Cardiac fibroblast (primary cell): ENCODE measurements around the gene LAMC1.
A peak's percentile ranks its signal among the peaks of the same experiment; 100 is the strongest.

Experiments
- DNase-seq, 2 donors: peaks; one replicate each; pipeline versions ENCODE4 v3.0.0 to v3.0.0-alpha.2; 2010; ENCODE audit warnings: low read depth in 2 of 2
- H3K4me3 ChIP-seq, 2 donors: replicated peaks in 1 of 2; 1 replicate in 1 of 2; 2 replicates in 1 of 2; pipeline ENCODE4 v1.5.1; 2011; ENCODE audit warnings: low read depth in 2 of 2, low read length in 2 of 2, mild to moderate bottlenecking in 2 of 2, moderate library complexity in 1 of 2
- TF ChIP-seq, protein P1 (sequence below): IDR thresholded peaks from one replicate; pipeline ENCODE4 v1.5.1; 2011; ENCODE audit warnings: low read depth, mild to moderate bottlenecking, low read length, inconsistent platforms

Gene LAMC1

GRCh38 chr1:183126528-183126927 is 103.3 kb downstream of the LAMC1 start:
- TF ChIP-seq, protein P1, sequence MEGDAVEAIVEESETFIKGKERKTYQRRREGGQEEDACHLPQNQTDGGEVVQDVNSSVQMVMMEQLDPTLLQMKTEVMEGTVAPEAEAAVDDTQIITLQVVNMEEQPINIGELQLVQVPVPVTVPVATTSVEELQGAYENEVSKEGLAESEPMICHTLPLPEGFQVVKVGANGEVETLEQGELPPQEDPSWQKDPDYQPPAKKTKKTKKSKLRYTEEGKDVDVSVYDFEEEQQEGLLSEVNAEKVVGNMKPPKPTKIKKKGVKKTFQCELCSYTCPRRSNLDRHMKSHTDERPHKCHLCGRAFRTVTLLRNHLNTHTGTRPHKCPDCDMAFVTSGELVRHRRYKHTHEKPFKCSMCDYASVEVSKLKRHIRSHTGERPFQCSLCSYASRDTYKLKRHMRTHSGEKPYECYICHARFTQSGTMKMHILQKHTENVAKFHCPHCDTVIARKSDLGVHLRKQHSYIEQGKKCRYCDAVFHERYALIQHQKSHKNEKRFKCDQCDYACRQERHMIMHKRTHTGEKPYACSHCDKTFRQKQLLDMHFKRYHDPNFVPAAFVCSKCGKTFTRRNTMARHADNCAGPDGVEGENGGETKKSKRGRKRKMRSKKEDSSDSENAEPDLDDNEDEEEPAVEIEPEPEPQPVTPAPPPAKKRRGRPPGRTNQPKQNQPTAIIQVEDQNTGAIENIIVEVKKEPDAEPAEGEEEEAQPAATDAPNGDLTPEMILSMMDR: no peak
- peak in 1 of 2 donors; percentile 72 for DNase-seq
- no peak overlapping the region for H3K4me3 ChIP-seq

DNA sequence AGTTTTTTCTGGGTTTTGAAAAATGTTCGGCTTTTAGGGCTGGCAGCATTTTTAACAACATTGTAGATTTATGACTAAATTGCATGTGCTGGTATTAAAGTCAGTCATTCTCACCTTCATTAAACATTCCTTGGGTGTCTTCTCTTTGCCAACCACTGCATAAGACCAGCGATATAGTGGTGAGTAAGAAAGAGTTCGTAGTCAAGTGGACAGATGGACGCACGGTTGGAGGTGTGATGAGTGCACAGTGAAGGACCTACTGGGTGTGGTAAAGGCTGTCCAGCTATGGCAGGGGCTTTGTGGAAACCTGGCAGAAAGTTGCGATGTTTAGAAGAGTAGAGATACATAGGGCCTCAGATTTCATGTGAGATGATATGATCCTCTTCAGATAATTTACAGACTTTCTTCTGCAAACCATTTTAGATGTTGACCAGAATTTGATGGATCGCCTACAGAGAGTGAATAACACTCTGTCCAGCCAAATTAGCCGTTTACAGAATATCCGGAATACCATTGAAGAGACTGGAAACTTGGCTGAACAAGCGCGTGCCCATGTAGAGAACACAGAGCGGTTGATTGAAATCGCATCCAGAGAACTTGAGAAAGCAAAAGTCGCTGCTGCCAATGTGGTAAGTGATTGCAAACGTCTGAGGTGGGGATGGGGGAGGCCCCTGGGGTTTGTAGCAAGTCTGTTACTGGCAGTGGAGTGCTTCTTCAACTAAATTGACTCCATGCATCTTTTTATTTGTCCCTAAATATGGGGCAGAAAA is 106.9 kb downstream of the LAMC1 start:
- TF ChIP-seq, protein P1: no peak
- DNase-seq: no peak
- H3K4me3 ChIP-seq: no peak overlapping the region

DNA sequence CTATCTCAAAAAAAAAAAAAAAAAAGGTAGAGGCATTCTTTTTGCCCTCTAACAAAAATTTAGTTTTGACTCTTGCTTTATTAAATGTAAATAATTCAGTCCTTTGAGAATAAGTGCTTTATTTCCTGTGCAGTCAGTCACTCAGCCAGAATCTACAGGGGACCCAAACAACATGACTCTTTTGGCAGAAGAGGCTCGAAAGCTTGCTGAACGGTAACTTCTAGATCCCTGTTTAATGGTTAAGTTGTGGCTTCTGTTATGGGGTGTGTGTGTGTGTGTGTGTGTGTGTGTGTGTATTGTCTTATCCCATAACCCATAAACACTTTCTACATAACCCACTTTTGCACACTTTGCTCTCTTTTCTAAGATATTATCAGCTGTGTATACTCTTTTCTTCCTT is 107.9 kb downstream of the LAMC1 start:
- DNase-seq: no peak
- TF ChIP-seq, protein P1: no peak
- no peak overlapping the region for H3K4me3 ChIP-seq

DNA sequence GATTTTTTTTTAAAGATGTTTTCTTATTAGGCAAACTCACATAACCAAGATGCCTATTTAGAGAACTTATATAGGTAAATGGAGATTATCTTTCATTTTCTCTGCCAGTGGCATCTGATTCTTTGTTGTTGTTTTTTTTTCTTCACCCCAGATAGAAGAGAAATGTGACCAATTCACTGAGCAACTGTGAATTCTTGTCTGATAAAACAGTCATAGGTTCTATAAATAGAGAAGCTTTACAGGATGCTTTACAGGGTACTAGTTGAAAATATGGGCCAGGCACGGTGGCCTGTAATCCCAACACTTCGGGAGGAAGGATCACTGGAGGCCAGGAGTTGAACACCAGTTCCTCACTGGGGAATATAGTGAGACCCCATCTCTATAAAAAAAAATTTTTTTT is 112.1 kb downstream of the LAMC1 start:
- TF ChIP-seq, protein P1: no peak
- H3K4me3 ChIP-seq: no peak overlapping the region
- no peak for DNase-seq

DNA sequence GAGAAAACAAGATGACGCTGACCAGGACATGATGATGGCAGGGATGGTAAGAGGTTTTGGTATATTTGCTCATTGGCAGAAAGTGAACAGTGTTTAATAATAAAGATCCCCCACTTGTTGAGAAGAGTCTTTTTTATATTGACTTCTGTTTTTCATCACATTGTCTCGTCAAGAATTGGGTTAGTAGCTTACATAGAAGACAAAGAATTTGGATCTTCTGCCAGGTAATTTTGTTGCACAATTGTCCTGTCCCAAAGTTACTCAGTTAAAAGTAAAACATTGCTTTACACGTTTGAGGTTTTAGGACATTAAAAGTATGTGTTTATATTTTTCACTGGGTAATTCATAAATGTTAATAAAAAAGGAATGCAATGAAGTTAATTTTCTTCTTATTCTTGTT is 114.6 kb downstream of the LAMC1 start:
- H3K4me3 ChIP-seq: no peak overlapping the region
- TF ChIP-seq, protein P1: no peak
- peak; percentile 48 to 82 for DNase-seq

GRCh38 chr1:183138301-183138700 is 115.1 kb downstream of the LAMC1 start:
- H3K4me3 ChIP-seq: no peak overlapping the region
- no peak for DNase-seq
- TF ChIP-seq, protein P1: no peak
